ENCODE measurements around the gene EXT2. TPM values are rescaled to one million over a fixed set of nuclear protein-coding genes. Genes with fewer than 3 reads are reported as not detected.

EXT2 gene
- total RNA-seq, 1 donor from 2014 or later = 67.7 TPM

- Histone ChIP-seq H3K9ac (ENCODE audit: low read length) (no peak overlapping the region), H3K79me2 (ENCODE audit: insufficient read depth, low read length) (no peaks in the 10 kb centered on the region), H3K4me1 (ENCODE audit: insufficient read depth, low read length) (peaks cover 28% of the 10 kb centered on the region), H4K20me1 (ENCODE audit: insufficient read depth, low read length) (no peaks in the 10 kb centered on the region), H3K27me3 (ENCODE audit: insufficient read depth, low read length) (no peaks in the 10 kb centered on the region), H3K4me2 (ENCODE audit: low read length) (peak overlapping the region; percentile 74), H3K27ac (ENCODE audit: low read depth, low read length) (peak overlapping the region; percentile 65), H2AFZ (ENCODE audit: low read depth, low read length) (peak overlapping the region; percentile 14), H3K4me3 (ENCODE audit: insufficient read depth, low read depth, low read length) (no peak overlapping the region), H3K36me3 (ENCODE audit: insufficient read depth, low read length) (no peaks in the 10 kb centered on the region), H3K9me3 (ENCODE audit: insufficient read depth, low read depth, low read length) (no peaks in the 10 kb centered on the region)
- H3K9me3 Mint-ChIP-seq (ENCODE audit: unreplicated experiment) = no peaks in the 10 kb centered on the region
- FAIRE-seq (peak; percentile 68), DNase-seq (ENCODE audit: low read depth) (peak; percentile 71)
- H3K27me3 Mint-ChIP-seq (ENCODE audit: low read depth, unreplicated experiment) = no peaks in the 10 kb centered on the region
- H3K27ac Mint-ChIP-seq (ENCODE audit: unreplicated experiment) = peak overlapping the region; percentile 35
- H3K4me3 Mint-ChIP-seq (ENCODE audit: unreplicated experiment) = no peak overlapping the region
- H3K4me1 Mint-ChIP-seq (ENCODE audit: low read depth, unreplicated experiment) = peaks cover 40% of the 10 kb centered on the region
- H3K36me3 Mint-ChIP-seq (ENCODE audit: low read depth, unreplicated experiment) = peaks cover 6% of the 10 kb centered on the region
- no peak for TF ChIP-seq EZH2 (IDR thresholded peaks at IDR 0.05; ENCODE audit: insufficient read depth, low read length)
- TF ChIP-seq, protein P1, sequence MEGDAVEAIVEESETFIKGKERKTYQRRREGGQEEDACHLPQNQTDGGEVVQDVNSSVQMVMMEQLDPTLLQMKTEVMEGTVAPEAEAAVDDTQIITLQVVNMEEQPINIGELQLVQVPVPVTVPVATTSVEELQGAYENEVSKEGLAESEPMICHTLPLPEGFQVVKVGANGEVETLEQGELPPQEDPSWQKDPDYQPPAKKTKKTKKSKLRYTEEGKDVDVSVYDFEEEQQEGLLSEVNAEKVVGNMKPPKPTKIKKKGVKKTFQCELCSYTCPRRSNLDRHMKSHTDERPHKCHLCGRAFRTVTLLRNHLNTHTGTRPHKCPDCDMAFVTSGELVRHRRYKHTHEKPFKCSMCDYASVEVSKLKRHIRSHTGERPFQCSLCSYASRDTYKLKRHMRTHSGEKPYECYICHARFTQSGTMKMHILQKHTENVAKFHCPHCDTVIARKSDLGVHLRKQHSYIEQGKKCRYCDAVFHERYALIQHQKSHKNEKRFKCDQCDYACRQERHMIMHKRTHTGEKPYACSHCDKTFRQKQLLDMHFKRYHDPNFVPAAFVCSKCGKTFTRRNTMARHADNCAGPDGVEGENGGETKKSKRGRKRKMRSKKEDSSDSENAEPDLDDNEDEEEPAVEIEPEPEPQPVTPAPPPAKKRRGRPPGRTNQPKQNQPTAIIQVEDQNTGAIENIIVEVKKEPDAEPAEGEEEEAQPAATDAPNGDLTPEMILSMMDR (IDR thresholded peaks at IDR 0.05; ENCODE audit: insufficient read depth, low read depth, low read length) = no peak
These were observed 149.3 kb downstream of the EXT2 start for GRCh38 chr11:44244639-44245310.

GRCh38 chr11:44246726-44247125 lies 151.2 kb downstream of the EXT2 start:
- Histone ChIP-seq H3K4me1 (ENCODE audit: insufficient read depth, low read length) (peaks cover 28% of the 10 kb centered on the region), H3K27me3 (ENCODE audit: insufficient read depth, low read length) (no peaks in the 10 kb centered on the region), H4K20me1 (ENCODE audit: insufficient read depth, low read length) (no peaks in the 10 kb centered on the region), H3K4me3 (ENCODE audit: insufficient read depth, low read depth, low read length) (no peak overlapping the region), H3K4me2 (ENCODE audit: low read length) (no peak overlapping the region), H3K27ac (ENCODE audit: low read depth, low read length) (no peak overlapping the region), H2AFZ (ENCODE audit: low read depth, low read length) (no peak overlapping the region), H3K9me3 (ENCODE audit: insufficient read depth, low read depth, low read length) (no peaks in the 10 kb centered on the region), H3K36me3 (ENCODE audit: insufficient read depth, low read length) (no peaks in the 10 kb centered on the region), H3K79me2 (ENCODE audit: insufficient read depth, low read length) (no peaks in the 10 kb centered on the region), H3K9ac (ENCODE audit: low read length) (no peak overlapping the region)
- DNase-seq (ENCODE audit: low read depth) = no peak
- Mint-ChIP-seq H3K27ac (ENCODE audit: unreplicated experiment) (no peak overlapping the region), H3K9me3 (ENCODE audit: unreplicated experiment) (no peaks in the 10 kb centered on the region), H3K36me3 (ENCODE audit: low read depth, unreplicated experiment) (peaks cover 9% of the 10 kb centered on the region), H3K27me3 (ENCODE audit: low read depth, unreplicated experiment) (no peaks in the 10 kb centered on the region), H3K4me1 (ENCODE audit: low read depth, unreplicated experiment) (peaks cover 36% of the 10 kb centered on the region), H3K4me3 (ENCODE audit: unreplicated experiment) (no peak overlapping the region)
- TF ChIP-seq, protein P1 (IDR thresholded peaks at IDR 0.05; ENCODE audit: insufficient read depth, low read depth, low read length) = no peak
- TF ChIP-seq EZH2 (IDR thresholded peaks at IDR 0.05; ENCODE audit: insufficient read depth, low read length) = no peak
- no peak for FAIRE-seq

- no peak overlapping the region for H3K27ac ChIP-seq (ENCODE audit: low read depth, low read length)
- H3K79me2 ChIP-seq (ENCODE audit: insufficient read depth, low read length) = no peaks in the 10 kb centered on the region
- H3K9me3 ChIP-seq (ENCODE audit: insufficient read depth, low read depth, low read length) = no peaks in the 10 kb centered on the region
- no peak overlapping the region for H3K4me3 ChIP-seq (ENCODE audit: insufficient read depth, low read depth, low read length)
- peaks cover 7% of the 10 kb centered on the region for H3K9me3 Mint-ChIP-seq (ENCODE audit: unreplicated experiment)
- H3K27me3 Mint-ChIP-seq (ENCODE audit: low read depth, unreplicated experiment) = no peaks in the 10 kb centered on the region
- peaks cover 29% of the 10 kb centered on the region for H3K4me1 Mint-ChIP-seq (ENCODE audit: low read depth, unreplicated experiment)
- peaks cover 28% of the 10 kb centered on the region for H3K4me1 ChIP-seq (ENCODE audit: insufficient read depth, low read length)
- no peaks in the 10 kb centered on the region for H3K36me3 ChIP-seq (ENCODE audit: insufficient read depth, low read length)
- no peak for TF ChIP-seq EZH2 (IDR thresholded peaks at IDR 0.05; ENCODE audit: insufficient read depth, low read length)
- TF ChIP-seq, protein P1 (IDR thresholded peaks at IDR 0.05; ENCODE audit: insufficient read depth, low read depth, low read length) = no peak
- H3K27ac Mint-ChIP-seq (ENCODE audit: unreplicated experiment) = no peak overlapping the region
- H3K9ac ChIP-seq (ENCODE audit: low read length) = no peak overlapping the region
- no peak for DNase-seq (ENCODE audit: low read depth)
- H4K20me1 ChIP-seq (ENCODE audit: insufficient read depth, low read length) = no peaks in the 10 kb centered on the region
- H3K36me3 Mint-ChIP-seq (ENCODE audit: low read depth, unreplicated experiment) = peaks cover 9% of the 10 kb centered on the region
- no peak overlapping the region for H3K4me2 ChIP-seq (ENCODE audit: low read length)
- no peak overlapping the region for H2AFZ ChIP-seq (ENCODE audit: low read depth, low read length)
- H3K4me3 Mint-ChIP-seq (ENCODE audit: unreplicated experiment) = no peak overlapping the region
- no peaks in the 10 kb centered on the region for H3K27me3 ChIP-seq (ENCODE audit: insufficient read depth, low read length)
- FAIRE-seq = no peak
These were observed 152.0 kb downstream of the EXT2 start for GRCh38 chr11:44247508-44247907.

Measured in astrocyte (in vitro differentiated cells and primary cell).